Colonic mucosa (tissue), 4 donors: ENCODE measurements around the gene FREM1. TPM values are rescaled to one million over a fixed set of nuclear protein-coding genes. Genes with fewer than 3 reads are reported as not detected.

Experiments used
- DNase-seq: peaks from one replicate; pipeline ENCODE4 v3.0.0-alpha.2; 2020
- H3K27ac ChIP-seq: fragments of 200-600 bp; one replicate; pipeline ENCODE4 v1.8.0; 2021
- H3K27me3 ChIP-seq: fragments of 200-600 bp; one replicate; pipeline ENCODE4 v1.8.0; 2021
- H3K36me3 ChIP-seq: fragments of 200-600 bp; one replicate; pipeline ENCODE4 v1.8.0; 2021
- H3K4me1 ChIP-seq: fragments of 200-600 bp; one replicate; pipeline ENCODE4 v1.8.0; 2021; ENCODE audit warnings: mild to moderate bottlenecking
- H3K4me3 ChIP-seq: fragments of 200-600 bp; one replicate; pipeline ENCODE4 v1.8.0; 2021
- H3K9ac ChIP-seq, 2 donors: one replicate each; pipeline ENCODE4 v1.7.0; 2013; ENCODE audit warnings: control low read depth in 2 of 2, low read depth in 2 of 2, low read length in 2 of 2
- H3K9me3 ChIP-seq: fragments of 200-600 bp; one replicate; pipeline ENCODE4 v1.8.0; 2021
- intact Hi-C: fragments of 100-400 bp; cut with DNase I; formaldehyde crosslinking; loops from one replicate; pipeline ENCODE4 v1.14.1; 2022
- total RNA-seq, 2 donors: library from RNA; stranded (reverse); fragmentation: NEBNext Ultra II Directional in 1 of 2; extraction: Animal tissue kit (Norgen Biotek cat#: 25700) in 1 of 2; gene quantifications; one replicate each; pipeline ENCODE4 v1.2.1, GENCODE V29; 2021
- TF ChIP-seq, protein P1 (sequence below): fragments of 200-600 bp; IDR thresholded peaks from one replicate; pipeline ENCODE4 v1.8.0; 2022; ENCODE audit warnings: antibody characterized with exemption, mild to moderate bottlenecking
- donor health status: healthy.
- donor health status: DM: no; HTN: no; CAD: no.
- donor health status: DM: no; HTN: no; CAD: no.

FREM1 gene
- total RNA-seq, 2 donors from 2014 or later: 1.1 to 1.5 TPM

DNA sequence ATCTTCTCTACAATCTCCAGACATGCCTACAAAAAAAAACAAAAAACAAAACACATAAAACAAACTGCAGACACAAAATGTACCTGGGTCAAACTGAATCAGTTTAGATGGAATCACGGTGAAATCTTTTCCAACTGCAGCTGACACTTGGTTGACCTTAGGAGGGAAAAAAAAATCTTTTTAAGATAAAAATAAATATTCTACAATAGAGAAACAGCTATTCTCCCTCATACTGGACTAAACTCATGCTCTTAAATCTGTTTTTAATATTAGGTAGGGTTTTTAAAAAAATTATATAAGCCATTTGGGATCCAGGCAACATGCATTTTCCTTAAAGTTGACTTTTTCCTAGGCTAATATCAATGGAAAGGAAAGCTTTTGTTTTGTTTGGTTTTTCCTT is 153.9 kb downstream of the FREM1 start:
- intact Hi-C loops: no loop called here
- Histone ChIP-seq H3K27ac (no peak overlapping the region), H3K36me3 (no peaks in the 10 kb centered on the region), H3K4me3 (no peak overlapping the region), H3K9me3 (no peaks in the 10 kb centered on the region), H3K9ac (no peak overlapping the region), H3K27me3 (no peaks in the 10 kb centered on the region), H3K4me1 (no peaks in the 10 kb centered on the region)
- DNase-seq: no peak
- TF ChIP-seq, protein P1, sequence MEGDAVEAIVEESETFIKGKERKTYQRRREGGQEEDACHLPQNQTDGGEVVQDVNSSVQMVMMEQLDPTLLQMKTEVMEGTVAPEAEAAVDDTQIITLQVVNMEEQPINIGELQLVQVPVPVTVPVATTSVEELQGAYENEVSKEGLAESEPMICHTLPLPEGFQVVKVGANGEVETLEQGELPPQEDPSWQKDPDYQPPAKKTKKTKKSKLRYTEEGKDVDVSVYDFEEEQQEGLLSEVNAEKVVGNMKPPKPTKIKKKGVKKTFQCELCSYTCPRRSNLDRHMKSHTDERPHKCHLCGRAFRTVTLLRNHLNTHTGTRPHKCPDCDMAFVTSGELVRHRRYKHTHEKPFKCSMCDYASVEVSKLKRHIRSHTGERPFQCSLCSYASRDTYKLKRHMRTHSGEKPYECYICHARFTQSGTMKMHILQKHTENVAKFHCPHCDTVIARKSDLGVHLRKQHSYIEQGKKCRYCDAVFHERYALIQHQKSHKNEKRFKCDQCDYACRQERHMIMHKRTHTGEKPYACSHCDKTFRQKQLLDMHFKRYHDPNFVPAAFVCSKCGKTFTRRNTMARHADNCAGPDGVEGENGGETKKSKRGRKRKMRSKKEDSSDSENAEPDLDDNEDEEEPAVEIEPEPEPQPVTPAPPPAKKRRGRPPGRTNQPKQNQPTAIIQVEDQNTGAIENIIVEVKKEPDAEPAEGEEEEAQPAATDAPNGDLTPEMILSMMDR: no peak

GRCh38 chr9:14752871-14753270 is 157.4 kb downstream of the FREM1 start:
- Histone ChIP-seq H3K27ac (no peak overlapping the region), H3K36me3 (no peaks in the 10 kb centered on the region), H3K9me3 (no peaks in the 10 kb centered on the region), H3K27me3 (no peaks in the 10 kb centered on the region), H3K4me1 (no peaks in the 10 kb centered on the region), H3K4me3 (no peak overlapping the region), H3K9ac (no peak overlapping the region)
- TF ChIP-seq, protein P1: no peak
- DNase-seq: no peak
- intact Hi-C loops: no loop called here

GRCh38 chr9:14752271-14752670 is 158.0 kb downstream of the FREM1 start:
- DNase-seq: no peak
- no peak overlapping the region for H3K9ac ChIP-seq
- no peaks in the 10 kb centered on the region for H3K4me1 ChIP-seq
- no peak overlapping the region for H3K27ac ChIP-seq
- intact Hi-C loops: no loop called here
- H3K9me3 ChIP-seq: no peaks in the 10 kb centered on the region
- TF ChIP-seq, protein P1: no peak
- H3K4me3 ChIP-seq: no peak overlapping the region
- H3K36me3 ChIP-seq: no peaks in the 10 kb centered on the region
- no peaks in the 10 kb centered on the region for H3K27me3 ChIP-seq

- no peaks in the 10 kb centered on the region for H3K36me3 ChIP-seq
- H3K9me3 ChIP-seq: no peaks in the 10 kb centered on the region
- no peak overlapping the region for H3K27ac ChIP-seq
- H3K27me3 ChIP-seq: no peaks in the 10 kb centered on the region
- no peak overlapping the region for H3K9ac ChIP-seq
- intact Hi-C loops: no loop called here
- H3K4me3 ChIP-seq: no peak overlapping the region
- no peaks in the 10 kb centered on the region for H3K4me1 ChIP-seq
- DNase-seq: no peak
- TF ChIP-seq, protein P1: no peak
Observed at GRCh38 chr9:14750821-14751220, 159.4 kb downstream of the FREM1 start.

DNA sequence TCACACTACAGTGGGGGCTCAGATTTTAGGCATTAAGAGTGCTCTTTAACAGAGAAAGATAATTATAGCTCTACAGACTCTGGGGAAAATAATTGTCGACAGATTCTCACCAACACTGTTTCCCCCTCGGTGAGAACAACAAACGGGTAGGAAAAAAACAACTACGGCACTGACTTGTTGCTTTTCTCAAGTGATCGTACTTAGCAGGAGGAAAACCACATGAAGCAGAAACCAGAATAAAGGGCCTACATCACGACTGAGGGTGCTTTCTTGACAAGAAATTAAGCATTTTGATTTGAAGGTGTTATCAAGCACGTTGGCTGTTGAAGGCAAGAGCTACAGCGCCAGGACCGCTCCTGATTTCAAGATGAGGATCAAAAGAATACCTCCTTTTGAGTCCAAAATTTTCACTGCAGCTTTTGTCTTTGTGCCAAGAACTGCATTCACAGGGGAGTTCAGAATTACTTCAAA is 160.5 kb downstream of the FREM1 start:
- intact Hi-C loops: no loop called here
- Histone ChIP-seq H3K9ac (no peak overlapping the region), H3K9me3 (no peaks in the 10 kb centered on the region), H3K4me3 (no peak overlapping the region), H3K27me3 (no peaks in the 10 kb centered on the region), H3K36me3 (no peaks in the 10 kb centered on the region), H3K4me1 (no peaks in the 10 kb centered on the region), H3K27ac (no peak overlapping the region)
- DNase-seq: no peak
- TF ChIP-seq, protein P1: no peak

DNA sequence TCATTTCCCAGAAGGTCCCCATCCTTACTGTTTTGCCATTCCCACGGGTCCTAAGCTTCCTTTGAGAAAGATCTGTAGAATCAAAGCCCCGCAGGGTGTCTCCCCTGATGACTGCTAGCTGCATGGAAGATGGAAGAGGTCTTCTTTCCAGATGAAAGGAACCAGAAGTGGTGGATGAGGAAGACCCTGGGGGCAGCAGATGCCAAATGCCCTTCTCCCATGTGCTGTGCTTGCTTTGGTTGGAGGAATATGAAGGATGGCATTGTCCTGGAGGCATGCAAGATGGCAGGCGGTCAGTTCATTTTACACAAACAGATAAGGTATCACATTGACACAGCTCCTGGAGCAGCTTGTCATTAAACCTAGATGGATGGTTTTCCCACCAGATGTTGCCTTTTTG is 161.9 kb downstream of the FREM1 start:
- H3K9me3 ChIP-seq: no peaks in the 10 kb centered on the region
- H3K27me3 ChIP-seq: no peaks in the 10 kb centered on the region
- TF ChIP-seq, protein P1: no peak
- H3K36me3 ChIP-seq: no peaks in the 10 kb centered on the region
- intact Hi-C loops: no loop called here
- no peak overlapping the region for H3K4me3 ChIP-seq
- H3K9ac ChIP-seq: no peak overlapping the region
- H3K27ac ChIP-seq: no peak overlapping the region
- DNase-seq: no peak
- H3K4me1 ChIP-seq: no peaks in the 10 kb centered on the region
